AG04450 (cell line): ENCODE data around the gene NNT. TPM values are rescaled to one million over a fixed set of nuclear protein-coding genes. Genes with fewer than 3 reads are reported as not detected.

ENCODE experiments used
- CTCF ChIA-PET: fragments of 300-600, 350-600 bp; formaldehyde crosslinking; extraction: SDS; loops from one replicate; lab custom pipeline; 2022; ENCODE audit warnings: antibody characterized with exemption, inconsistent platforms; lab: Charles Lee
- POLR2A ChIA-PET: fragments of 350-600 bp; formaldehyde crosslinking; extraction: SDS; loops from one replicate; lab custom pipeline; 2021; ENCODE audit warnings: antibody characterized with exemption, inconsistent platforms; lab: Yijun Ruan, JAX
- DNase-seq: peaks from one replicate; pipeline ENCODE4 v3.0.0-alpha.2; 2011; ENCODE audit warnings: low read depth, low spot score
- H3K27ac ChIP-seq: one replicate; pipeline ENCODE4 v1.5.1; 2012; ENCODE audit warnings: low read depth, low read length, control low read depth
- H3K27me3 ChIP-seq: one replicate; pipeline ENCODE4 v1.6.0; 2012; ENCODE audit warnings: low read length; ENCODE audit not compliant: control insufficient read depth, insufficient read depth
- H3K4me3 ChIP-seq: 2 replicates; pipeline ENCODE4 v1.5.1; 2011; ENCODE audit warnings: mild to moderate bottlenecking, low read depth, low read length, control low read depth
- H3K9me3 ChIP-seq: 2 replicates; pipeline ENCODE4 v1.5.1; 2012; ENCODE audit warnings: low read length; ENCODE audit not compliant: control insufficient read depth, insufficient read depth
- CTCF ChIP-seq: IDR thresholded peaks from 2 replicates; pipeline ENCODE4 v1.5.1; 2011; ENCODE audit warnings: low read depth, low read length, control low read depth, inconsistent platforms
- polyA plus RNA-seq: library from polyadenylated mRNA; depleted of rRNA; stranded (reverse); fragments of >200 nt; gene quantifications from 2 replicates; pipeline ENCODE4 v1.2.3, GENCODE V29; 2011

Gene NNT
- polyA plus RNA-seq, 1 experiment: 64.6 TPM

GRCh38 chr5:43643750-43644149 is 40.8 kb downstream of the NNT start:
- ChIA-PET CTCF (interaction anchor here (1.3 to 10.9 kb wide), 2 partner anchors 12 to 688 kb away, joined by 4 to 107 read pairs; no protein-coding TSS in a partner anchor), POLR2A (no interaction called here)
- no peak overlapping the region for H3K27ac ChIP-seq

GRCh38 chr5:43646992-43647391 is 44.0 kb downstream of the NNT start:
- POLR2A ChIA-PET: no interaction called here
- CTCF ChIA-PET: interaction anchor here (0.6 to 10.9 kb wide), 2 partner anchors 16 to 22 kb away, joined by 3 to 107 read pairs; no protein-coding TSS in a partner anchor
- DNase-seq: no peak

More at GRCh38 chr5:43643750-43644149, 40.8 kb downstream of the NNT start:
- Histone ChIP-seq H3K4me3 (no peak overlapping the region), H3K27me3 (no peaks in the 10 kb centered on the region), H3K9me3 (no peaks in the 10 kb centered on the region)
- no peak for DNase-seq
- no peak for TF ChIP-seq CTCF

GRCh38 chr5:43647789-43648188 is 44.8 kb downstream of the NNT start:
- Histone ChIP-seq H3K4me3 (no peak overlapping the region), H3K27ac (no peak overlapping the region), H3K27me3 (no peaks in the 10 kb centered on the region), H3K9me3 (no peaks in the 10 kb centered on the region)
- DNase-seq: no peak
- TF ChIP-seq CTCF: no peak
- ChIA-PET POLR2A (no interaction called here), CTCF (interaction anchor here (0.6 to 10.9 kb wide), 3 partner anchors 16 to 684 kb away, joined by 3 to 107 read pairs (median 6); no protein-coding TSS in a partner anchor)

More at GRCh38 chr5:43646992-43647391, 44.0 kb downstream of the NNT start:
- H3K27ac ChIP-seq: no peak overlapping the region
- no peaks in the 10 kb centered on the region for H3K27me3 ChIP-seq
- TF ChIP-seq CTCF: peak; percentile 52
- no peak overlapping the region for H3K4me3 ChIP-seq
- no peaks in the 10 kb centered on the region for H3K9me3 ChIP-seq

GRCh38 chr5:43648499-43649124 is 45.6 kb downstream of the NNT start:
- TF ChIP-seq CTCF: no peak

GRCh38 chr5:43649256-43649655 is 46.3 kb downstream of the NNT start:
- CTCF ChIA-PET: interaction anchor here (1.0 to 10.9 kb wide), 5 partner anchors 11 to 684 kb away, joined by 3 to 107 read pairs (median 6); no protein-coding TSS in a partner anchor
- POLR2A ChIA-PET: interaction anchor here (0.9 kb wide), 1 partner anchor 18 kb away, joined by 4 read pairs; no protein-coding TSS in a partner anchor
- TF ChIP-seq CTCF: no peak

More at GRCh38 chr5:43648499-43649124, 45.6 kb downstream of the NNT start:
- H3K27ac ChIP-seq: peak overlapping the region; percentile 58
- DNase-seq: no peak
- ChIA-PET POLR2A (interaction anchor here (0.9 kb wide), 1 partner anchor 17 kb away, joined by 4 read pairs; no protein-coding TSS in a partner anchor), CTCF (interaction anchor here (0.6 to 10.9 kb wide), 5 partner anchors 17 to 685 kb away, joined by 3 to 107 read pairs (median 3); no protein-coding TSS in a partner anchor)
- H3K27me3 ChIP-seq: no peaks in the 10 kb centered on the region
- no peak overlapping the region for H3K4me3 ChIP-seq
- H3K9me3 ChIP-seq: no peaks in the 10 kb centered on the region

More at GRCh38 chr5:43649256-43649655, 46.3 kb downstream of the NNT start:
- no peaks in the 10 kb centered on the region for H3K9me3 ChIP-seq
- no peaks in the 10 kb centered on the region for H3K27me3 ChIP-seq
- H3K27ac ChIP-seq: peak overlapping the region; percentile 58
- H3K4me3 ChIP-seq: no peak overlapping the region
- no peak for DNase-seq
